DND-41 (cell line): ENCODE measurements around the gene MICALL2.

Experiments used
- CTCF ChIP-seq: IDR thresholded peaks from 2 replicates; pipeline ENCODE4 v1.5.1; 2012; ENCODE audit warnings: borderline replicate concordance, low read length, moderate library complexity, mild to moderate bottlenecking; ENCODE audit not compliant: poor library complexity, severe bottlenecking; ENCODE audit errors: extremely low read depth
- EZH2 ChIP-seq: IDR thresholded peaks from 3 replicates; pipeline ENCODE4 v1.6.1; 2012; ENCODE audit warnings: borderline replicate concordance, low read depth, mild to moderate bottlenecking, moderate library complexity, low read length, inconsistent platforms; ENCODE audit not compliant: severe bottlenecking

DNA sequence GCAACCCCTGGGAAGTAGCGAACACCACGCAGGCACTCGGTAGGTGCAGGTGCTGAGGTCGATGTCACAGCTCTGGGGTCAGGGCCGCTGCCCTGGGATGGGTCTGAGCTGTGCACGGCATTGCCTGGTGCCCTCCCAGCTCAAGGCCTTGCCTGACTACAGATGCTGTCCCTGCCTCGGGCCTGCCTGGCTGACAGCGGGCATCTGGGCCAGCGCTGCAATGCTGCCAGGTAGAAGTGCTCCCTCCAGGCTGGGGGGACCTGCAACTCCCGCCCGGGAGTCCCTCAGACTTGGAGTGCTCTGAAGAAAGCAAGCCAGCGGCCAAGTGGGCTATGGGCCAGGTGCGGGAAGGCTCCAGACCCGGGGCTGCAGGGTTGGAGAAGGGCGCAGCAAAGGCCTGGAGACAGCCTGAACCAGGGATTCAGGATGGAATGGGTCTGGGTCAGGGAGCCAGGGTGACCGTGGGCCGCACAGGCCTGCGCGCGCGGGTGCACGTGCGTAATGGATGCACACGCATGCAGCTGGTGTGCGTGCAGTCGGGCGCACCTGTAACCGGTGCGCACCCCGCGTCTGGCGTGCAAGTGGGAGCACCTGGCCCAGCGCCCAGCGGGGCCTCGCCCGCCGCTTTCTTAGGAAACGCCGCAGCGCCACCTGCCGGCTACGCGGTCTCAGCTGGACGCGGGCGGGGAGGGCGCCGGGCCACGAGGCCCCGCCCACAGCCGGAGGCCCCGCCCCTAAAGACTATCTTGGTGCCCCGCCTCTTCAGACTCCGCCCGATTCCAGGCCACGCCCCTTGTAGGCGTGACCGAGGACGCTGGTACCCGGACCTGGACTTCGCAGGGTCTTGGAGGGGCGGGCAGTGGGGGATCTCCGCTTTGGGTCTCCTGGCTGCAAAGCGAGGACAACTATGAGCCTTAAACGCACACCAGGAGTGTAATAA lies 46.7 kb downstream of the MICALL2 start:
- TF ChIP-seq CTCF = no peak
- TF ChIP-seq EZH2 = no peak
